Stimulated activated naive CD8-positive, alpha-beta T cell treated with anti-CD3 and anti-CD28 coated beads, Interleukin-15, Interleukin-2, amounts not matched to agents 100 ng/mL and 50 ng/mL, for 24 hours (primary cell): Measurements from ENCODE around the gene ABCD3.

Experiments used
- H3K27ac Mint-ChIP-seq: one replicate; pipeline ENCODE4 v1.8.0; 2021; ENCODE audit warnings: mild to moderate bottlenecking, mixed read lengths
- H3K27me3 Mint-ChIP-seq: one replicate; pipeline ENCODE4 v1.8.0; 2021; ENCODE audit warnings: mixed read lengths
- H3K36me3 Mint-ChIP-seq: one replicate; pipeline ENCODE4 v1.8.0; 2021; ENCODE audit warnings: low read depth, mixed read lengths
- H3K4me1 Mint-ChIP-seq: one replicate; pipeline ENCODE4 v1.8.0; 2021; ENCODE audit warnings: low read depth, mixed read lengths
- H3K4me3 Mint-ChIP-seq: one replicate; pipeline ENCODE4 v1.8.0; 2021; ENCODE audit warnings: mild to moderate bottlenecking, mixed read lengths
- H3K9me3 Mint-ChIP-seq: one replicate; pipeline ENCODE4 v1.8.0; 2021; ENCODE audit warnings: mixed read lengths

ABCD3 gene

GRCh38 chr1:94468708-94469107 lies 50.5 kb downstream of the ABCD3 start:
- H3K4me3 Mint-ChIP-seq: no peak overlapping the region
- no peaks in the 10 kb centered on the region for H3K9me3 Mint-ChIP-seq
- peaks cover 2% of the 10 kb centered on the region for H3K4me1 Mint-ChIP-seq
- no peaks in the 10 kb centered on the region for H3K27me3 Mint-ChIP-seq
- no peak overlapping the region for H3K27ac Mint-ChIP-seq
- H3K36me3 Mint-ChIP-seq: peaks cover 57% of the 10 kb centered on the region

- Mint-ChIP-seq H3K36me3 (peaks cover 42% of the 10 kb centered on the region), H3K4me3 (no peak overlapping the region), H3K27ac (no peak overlapping the region), H3K4me1 (no peaks in the 10 kb centered on the region), H3K9me3 (no peaks in the 10 kb centered on the region), H3K27me3 (no peaks in the 10 kb centered on the region)
Observed at GRCh38 chr1:94471271-94471670, 53.1 kb downstream of the ABCD3 start.

- Mint-ChIP-seq H3K9me3 (no peaks in the 10 kb centered on the region), H3K27me3 (no peaks in the 10 kb centered on the region), H3K36me3 (peaks cover 23% of the 10 kb centered on the region), H3K4me1 (no peaks in the 10 kb centered on the region), H3K27ac (no peak overlapping the region), H3K4me3 (no peak overlapping the region)
Observed at GRCh38 chr1:94475232-94475631, 57.0 kb downstream of the ABCD3 start.

- Mint-ChIP-seq H3K4me1 (no peaks in the 10 kb centered on the region), H3K4me3 (no peak overlapping the region), H3K27me3 (no peaks in the 10 kb centered on the region), H3K27ac (no peak overlapping the region), H3K9me3 (no peaks in the 10 kb centered on the region), H3K36me3 (peaks cover 47% of the 10 kb centered on the region)
Observed at GRCh38 chr1:94479682-94480081, 61.5 kb downstream of the ABCD3 start.

- H3K4me1 Mint-ChIP-seq: no peaks in the 10 kb centered on the region
- H3K4me3 Mint-ChIP-seq: no peak overlapping the region
- no peak overlapping the region for H3K27ac Mint-ChIP-seq
- no peaks in the 10 kb centered on the region for H3K27me3 Mint-ChIP-seq
- no peaks in the 10 kb centered on the region for H3K9me3 Mint-ChIP-seq
- H3K36me3 Mint-ChIP-seq: peaks cover 54% of the 10 kb centered on the region
Observed at GRCh38 chr1:94481473-94481933, 63.3 kb downstream of the ABCD3 start.

- Mint-ChIP-seq H3K9me3 (no peaks in the 10 kb centered on the region), H3K27me3 (no peaks in the 10 kb centered on the region), H3K4me3 (no peak overlapping the region), H3K27ac (no peak overlapping the region), H3K36me3 (peaks cover 75% of the 10 kb centered on the region), H3K4me1 (peaks cover 5% of the 10 kb centered on the region)
Observed at GRCh38 chr1:94486990-94487389, 68.8 kb downstream of the ABCD3 start.

GRCh38 chr1:94490556-94490955 lies 72.4 kb downstream of the ABCD3 start:
- no peak overlapping the region for H3K4me3 Mint-ChIP-seq
- no peak overlapping the region for H3K27ac Mint-ChIP-seq
- H3K4me1 Mint-ChIP-seq: peaks cover 5% of the 10 kb centered on the region
- H3K36me3 Mint-ChIP-seq: peaks cover 64% of the 10 kb centered on the region
- H3K9me3 Mint-ChIP-seq: no peaks in the 10 kb centered on the region
- no peaks in the 10 kb centered on the region for H3K27me3 Mint-ChIP-seq

GRCh38 chr1:94496076-94496755 lies 78.0 kb downstream of the ABCD3 start:
- peaks cover 53% of the 10 kb centered on the region for H3K36me3 Mint-ChIP-seq
- no peaks in the 10 kb centered on the region for H3K9me3 Mint-ChIP-seq
- no peak overlapping the region for H3K27ac Mint-ChIP-seq

GRCh38 chr1:94501426-94501825 lies 83.2 kb downstream of the ABCD3 start:
- Mint-ChIP-seq H3K36me3 (peaks cover 72% of the 10 kb centered on the region), H3K4me1 (peaks cover 4% of the 10 kb centered on the region), H3K9me3 (peaks cover 7% of the 10 kb centered on the region), H3K27ac (no peak overlapping the region), H3K27me3 (no peaks in the 10 kb centered on the region), H3K4me3 (no peak overlapping the region)

More at GRCh38 chr1:94496076-94496755, 78.0 kb downstream of the ABCD3 start:
- H3K4me1 Mint-ChIP-seq: no peaks in the 10 kb centered on the region
- H3K4me3 Mint-ChIP-seq: no peak overlapping the region
- no peaks in the 10 kb centered on the region for H3K27me3 Mint-ChIP-seq

- Mint-ChIP-seq H3K36me3 (peaks cover 73% of the 10 kb centered on the region), H3K27ac (no peak overlapping the region), H3K9me3 (peaks cover 7% of the 10 kb centered on the region), H3K4me1 (peaks cover 4% of the 10 kb centered on the region), H3K4me3 (no peak overlapping the region), H3K27me3 (no peaks in the 10 kb centered on the region)
Observed at GRCh38 chr1:94501935-94502334, 83.7 kb downstream of the ABCD3 start.

GRCh38 chr1:94503153-94503552 lies 85.0 kb downstream of the ABCD3 start:
- H3K27me3 Mint-ChIP-seq: no peaks in the 10 kb centered on the region

GRCh38 chr1:94504601-94505000 lies 86.4 kb downstream of the ABCD3 start:
- Mint-ChIP-seq H3K36me3 (peaks cover 62% of the 10 kb centered on the region), H3K4me3 (no peak overlapping the region), H3K9me3 (peaks cover 7% of the 10 kb centered on the region), H3K27ac (no peak overlapping the region), H3K4me1 (peaks cover 4% of the 10 kb centered on the region), H3K27me3 (no peaks in the 10 kb centered on the region)

More at GRCh38 chr1:94503153-94503552, 85.0 kb downstream of the ABCD3 start:
- Mint-ChIP-seq H3K27ac (no peak overlapping the region), H3K36me3 (peaks cover 65% of the 10 kb centered on the region), H3K4me1 (peaks cover 4% of the 10 kb centered on the region), H3K9me3 (peaks cover 7% of the 10 kb centered on the region), H3K4me3 (no peak overlapping the region)

- no peak overlapping the region for H3K4me3 Mint-ChIP-seq
- no peaks in the 10 kb centered on the region for H3K27me3 Mint-ChIP-seq
- no peak overlapping the region for H3K27ac Mint-ChIP-seq
- H3K9me3 Mint-ChIP-seq: no peaks in the 10 kb centered on the region
- no peaks in the 10 kb centered on the region for H3K4me1 Mint-ChIP-seq
- peaks cover 22% of the 10 kb centered on the region for H3K36me3 Mint-ChIP-seq
Observed at GRCh38 chr1:94512816-94513215, 94.6 kb downstream of the ABCD3 start.

GRCh38 chr1:94514095-94514727 lies 96.0 kb downstream of the ABCD3 start:
- H3K36me3 Mint-ChIP-seq: peaks cover 27% of the 10 kb centered on the region
- H3K27me3 Mint-ChIP-seq: no peaks in the 10 kb centered on the region
- H3K4me3 Mint-ChIP-seq: no peak overlapping the region
- H3K4me1 Mint-ChIP-seq: no peaks in the 10 kb centered on the region
- H3K27ac Mint-ChIP-seq: no peak overlapping the region
- H3K9me3 Mint-ChIP-seq: no peaks in the 10 kb centered on the region

GRCh38 chr1:94515296-94515947 lies 97.2 kb downstream of the ABCD3 start:
- no peak overlapping the region for H3K27ac Mint-ChIP-seq
- H3K27me3 Mint-ChIP-seq: no peaks in the 10 kb centered on the region
- H3K36me3 Mint-ChIP-seq: peaks cover 29% of the 10 kb centered on the region
- no peaks in the 10 kb centered on the region for H3K9me3 Mint-ChIP-seq
- no peak overlapping the region for H3K4me3 Mint-ChIP-seq
- H3K4me1 Mint-ChIP-seq: no peaks in the 10 kb centered on the region
